HG03520 (cell line): Measurements from ENCODE around the gene PDXP.
"Not testable (repeated sequence)": the region's sequence is repeated elsewhere in the genome, so short reads cannot be mapped to it uniquely, and the experiment has no call there.

Source experiments
- ATAC-seq: cut with Tn5 transposase; IDR thresholded peaks from one replicate; pipeline ENCODE4 v1.9.1; 2021; ENCODE audit warnings: mild to moderate bottlenecking, moderate library complexity; ENCODE audit not compliant: unreplicated experiment

Gene PDXP

GRCh38 chr22:37643225-37643847 is 15.2 kb upstream of the PDXP start:
- ATAC-seq, result no peak

- no peak for ATAC-seq
These were observed 11.2 kb upstream of the PDXP start for GRCh38 chr22:37647317-37647716.

GRCh38 chr22:37647928-37648327 is 10.6 kb upstream of the PDXP start:
- ATAC-seq, result no peak

- ATAC-seq, result no peak
These were observed 7.9 kb upstream of the PDXP start for GRCh38 chr22:37650463-37651136.

- no peak for ATAC-seq
These were observed 3.8 kb upstream of the PDXP start for GRCh38 chr22:37654563-37655251.

GRCh38 chr22:37655252-37655563 is 3.3 kb upstream of the PDXP start:
- no peak for ATAC-seq

GRCh38 chr22:37656583-37656982 is 1.9 kb upstream of the PDXP start:
- ATAC-seq, result not testable (repeated sequence)

GRCh38 chr22:37657590-37658132 is 862 bp upstream of the PDXP start:
- no peak for ATAC-seq

- ATAC-seq, result peak; percentile 3
These were observed 758 bp downstream of the PDXP start for GRCh38 chr22:37659066-37659896.

- no peak for ATAC-seq
These were observed 1.6 kb downstream of the PDXP start for GRCh38 chr22:37659897-37660708.

- ATAC-seq, result no peak
These were observed 2.2 kb downstream of the PDXP start for GRCh38 chr22:37660709-37661045.

GRCh38 chr22:37661160-37661924 is 2.8 kb downstream of the PDXP start:
- no peak for ATAC-seq

- ATAC-seq, result no peak
These were observed 3.5 kb downstream of the PDXP start for GRCh38 chr22:37662039-37662438.

GRCh38 chr22:37663521-37664140 is 5.1 kb downstream of the PDXP start:
- no peak for ATAC-seq

GRCh38 chr22:37664249-37665101 is 6.0 kb downstream of the PDXP start:
- no peak for ATAC-seq

- no peak for ATAC-seq
These were observed 7.0 kb downstream of the PDXP start for GRCh38 chr22:37665487-37665886.

GRCh38 chr22:37669586-37669985 is 11.1 kb downstream of the PDXP start:
- no peak for ATAC-seq

- no peak for ATAC-seq
These were observed 13.8 kb downstream of the PDXP start for GRCh38 chr22:37672206-37672919.
